Nephron progenitor cell (in vitro differentiated cells): ENCODE results near the gene PDE7B.

Experiments used
- DNase-seq: peaks from one replicate; pipeline ENCODE4 v3.0.0; 2021
- H3K27ac Mint-ChIP-seq: 2 replicates; pipeline ENCODE4 v1.8.0; 2021; ENCODE audit warnings: mild to moderate bottlenecking, moderate library complexity, mixed read lengths
- H3K27me3 Mint-ChIP-seq: 2 replicates; pipeline ENCODE4 v1.8.0; 2021; ENCODE audit warnings: mild to moderate bottlenecking, low read depth, mixed read lengths; ENCODE audit not compliant: poor library complexity
- H3K36me3 Mint-ChIP-seq: 2 replicates; pipeline ENCODE4 v1.8.0; 2021; ENCODE audit warnings: low read depth, mixed read lengths
- H3K4me1 Mint-ChIP-seq: 2 replicates; pipeline ENCODE4 v1.8.0; 2021; ENCODE audit warnings: mixed read lengths
- H3K4me3 Mint-ChIP-seq: 2 replicates; pipeline ENCODE4 v1.8.0; 2021; ENCODE audit warnings: mild to moderate bottlenecking, moderate library complexity, mixed read lengths
- H3K9me3 Mint-ChIP-seq: 2 replicates; pipeline ENCODE4 v1.8.0; 2021; ENCODE audit warnings: mild to moderate bottlenecking, moderate library complexity, mixed read lengths
- CTCF ChIP-seq: fragments of 200-600 bp; sonication (generic); IDR thresholded peaks from 2 replicates; pipeline ENCODE4 v1.5.0; 2021; ENCODE audit warnings: antibody characterized with exemption

Gene PDE7B

GRCh38 chr6:135939208-135939591 is 87.7 kb downstream of the PDE7B start:
- Mint-ChIP-seq H3K36me3 (no peaks in the 10 kb centered on the region), H3K27me3 (peaks cover 4% of the 10 kb centered on the region), H3K9me3 (no peaks in the 10 kb centered on the region), H3K27ac (peak overlapping the region; percentile 87), H3K4me3 (no peak overlapping the region), H3K4me1 (peaks cover 7% of the 10 kb centered on the region)
- TF ChIP-seq CTCF, result no peak
- no peak for DNase-seq

- Mint-ChIP-seq H3K27ac (no peak overlapping the region), H3K9me3 (no peaks in the 10 kb centered on the region), H3K4me1 (peaks cover 7% of the 10 kb centered on the region), H3K27me3 (peaks cover 4% of the 10 kb centered on the region), H3K36me3 (no peaks in the 10 kb centered on the region), H3K4me3 (no peak overlapping the region)
- TF ChIP-seq CTCF, result no peak
- DNase-seq, result no peak
Measured at GRCh38 chr6:135940616-135941167, 89.2 kb downstream of the PDE7B start.

GRCh38 chr6:135941275-135942025 is 89.9 kb downstream of the PDE7B start:
- Mint-ChIP-seq H3K36me3 (no peaks in the 10 kb centered on the region), H3K4me1 (peaks cover 7% of the 10 kb centered on the region), H3K4me3 (no peak overlapping the region), H3K9me3 (no peaks in the 10 kb centered on the region), H3K27ac (no peak overlapping the region), H3K27me3 (peaks cover 4% of the 10 kb centered on the region)
- DNase-seq, result no peak
- no peak for TF ChIP-seq CTCF

GRCh38 chr6:135944120-135944519 is 92.6 kb downstream of the PDE7B start:
- Mint-ChIP-seq H3K27me3 (peaks cover 4% of the 10 kb centered on the region), H3K27ac (peak overlapping the region; percentile 6), H3K4me3 (no peak overlapping the region), H3K9me3 (no peaks in the 10 kb centered on the region), H3K36me3 (no peaks in the 10 kb centered on the region), H3K4me1 (peaks cover 4% of the 10 kb centered on the region)
- no peak for TF ChIP-seq CTCF
- DNase-seq, result no peak

- H3K36me3 Mint-ChIP-seq, result no peaks in the 10 kb centered on the region
Measured at GRCh38 chr6:135946674-135947073, 95.2 kb downstream of the PDE7B start.

More at GRCh38 chr6:135946674-135947073, 95.2 kb downstream of the PDE7B start:
- Mint-ChIP-seq H3K4me3 (no peak overlapping the region), H3K9me3 (no peaks in the 10 kb centered on the region), H3K4me1 (no peaks in the 10 kb centered on the region), H3K27ac (no peak overlapping the region), H3K27me3 (peaks cover 4% of the 10 kb centered on the region)
- DNase-seq, result no peak
- TF ChIP-seq CTCF, result no peak
